Measurements from ENCODE around the gene DDT.
A peak's percentile ranks its signal among the peaks of the same experiment; 100 is the strongest.
"Not testable (repeated sequence)": the region's sequence is repeated elsewhere in the genome, so short reads cannot be mapped to it uniquely, and the experiment has no call there.

Gene DDT

GRCh38 chr22:23952794-23953405 lies 21.3 kb downstream of the DDT start:
- DNase-seq (ENCODE audit: low read depth), result not testable (repeated sequence)

GRCh38 chr22:23951383-23951782 lies 22.9 kb downstream of the DDT start:
- DNase-seq (ENCODE audit: low read depth), result not testable (repeated sequence)

GRCh38 chr22:23949764-23950163 lies 24.5 kb downstream of the DDT start:
- not testable (repeated sequence) for DNase-seq (ENCODE audit: low read depth)

- DNase-seq (ENCODE audit: low read depth), result not testable (repeated sequence)
Observed at GRCh38 chr22:23947391-23947790, 26.9 kb downstream of the DDT start.

GRCh38 chr22:23940166-23940565 lies 34.1 kb downstream of the DDT start:
- not testable (repeated sequence) for DNase-seq (ENCODE audit: low read depth)

- DNase-seq (ENCODE audit: low read depth), result no peak
Observed at GRCh38 chr22:23939017-23939357, 35.3 kb downstream of the DDT start.

GRCh38 chr22:23938328-23939016 lies 35.8 kb downstream of the DDT start:
- DNase-seq (ENCODE audit: low read depth), result no peak

GRCh38 chr22:23926561-23926960 lies 47.7 kb downstream of the DDT start:
- no peak for DNase-seq (ENCODE audit: low read depth)

- DNase-seq (ENCODE audit: low read depth), result no peak
Observed at GRCh38 chr22:23925020-23925606, 49.1 kb downstream of the DDT start.

GRCh38 chr22:23922921-23923320 lies 51.3 kb downstream of the DDT start:
- no peak for DNase-seq (ENCODE audit: low read depth)

- DNase-seq (ENCODE audit: low read depth), result peak; percentile 5
Observed at GRCh38 chr22:23921586-23922201, 52.5 kb downstream of the DDT start.
